Right ventricle myocardium superior (tissue), 1 donor: ENCODE measurements around the gene GIPR. TPM values are rescaled to one million over a fixed set of nuclear protein-coding genes. Genes with fewer than 3 reads are reported as not detected.
A peak's percentile ranks its signal among the peaks of the same experiment; 100 is the strongest.
"Not testable (repeated sequence)": the region's sequence is repeated elsewhere in the genome, so short reads cannot be mapped to it uniquely, and the experiment has no call there.

ENCODE experiments used
- ATAC-seq: fragments of 200-7000 bp; cut with Tn5 transposase; one replicate; pipeline ENCODE4 v1.9.1; 2020; ENCODE audit warnings: mild to moderate bottlenecking; ENCODE audit not compliant: poor library complexity
- DNase-seq: peaks from one replicate; pipeline ENCODE4 v3.0.0-alpha.2; 2020
- intact Hi-C: fragments of 100-400 bp; cut with DNase I; formaldehyde crosslinking; loops from one replicate; pipeline ENCODE4 v1.11.2; 2022
- total RNA-seq: library from RNA; stranded (reverse); fragmentation: NEBNext Ultra II Directional; extraction: Animal tissue kit (Norgen Biotek cat#: 25700); gene quantifications from one replicate; pipeline ENCODE4 v1.2.1, GENCODE V29; 2021
- donor health status: DM: no; HTN: yes; CAD: no; lungs with severe emphysema.

GIPR gene
- total RNA-seq, 1 donor from 2014 or later, result 3.8 TPM

GRCh38 chr19:45681391-45682015 is 13.5 kb downstream of the GIPR start:
- ATAC-seq (peak; percentile 92), DNase-seq (peak; percentile 93)
- intact Hi-C loops, result no loop called here

- DNase-seq (no peak), ATAC-seq (no peak)
- intact Hi-C loops, result no loop called here
These were observed 14.1 kb downstream of the GIPR start for GRCh38 chr19:45682117-45682516.

- DNase-seq (no peak), ATAC-seq (no peak)
- intact Hi-C loops, result no loop called here
These were observed 14.9 kb downstream of the GIPR start for GRCh38 chr19:45682908-45683307.

- ATAC-seq, intact Hi-C loops, DNase-seq: not testable (repeated sequence)
These were observed 17.0 kb downstream of the GIPR start for GRCh38 chr19:45685045-45685444.

- ATAC-seq (no peak), DNase-seq (no peak)
- intact Hi-C loops, result no loop called here
These were observed 19.6 kb downstream of the GIPR start for GRCh38 chr19:45687599-45687998.

- intact Hi-C loops, result no loop called here
- ATAC-seq, result peak; percentile 92
- DNase-seq, result peak; percentile 95
These were observed 23.6 kb downstream of the GIPR start, which contains the start of gene SNRPD2 for GRCh38 chr19:45691516-45692186. Gene SNRPD2, minus strand, starts transcription at chr19:45691953. Its CDS starts 65 bp downstream, at chr19:45691888.

- intact Hi-C loops, result no loop called here
- ATAC-seq (peak; percentile 95), DNase-seq (peak; percentile 97)
These were observed 24.4 kb downstream of the GIPR start, which contains the start of gene QPCTL for GRCh38 chr19:45692187-45693105. Gene QPCTL, plus strand, starts transcription at chr19:45692666. Its CDS starts 38 bp downstream, at chr19:45692704.

GRCh38 chr19:45693106-45693788 is 25.2 kb downstream of the GIPR start:
- intact Hi-C loops, result no loop called here
- ATAC-seq, result peak; percentile 42
- DNase-seq, result peak; percentile 87

GRCh38 chr19:45701676-45702075 is 33.7 kb downstream of the GIPR start:
- ATAC-seq (no peak), DNase-seq (no peak)
- intact Hi-C loops, result no loop called here

GRCh38 chr19:45705115-45705514 is 37.1 kb downstream of the GIPR start:
- ATAC-seq, result no peak
- no peak for DNase-seq
- intact Hi-C loops, result no loop called here

- no peak for ATAC-seq
- intact Hi-C loops, result no loop called here
- DNase-seq, result no peak
These were observed 37.8 kb downstream of the GIPR start for GRCh38 chr19:45705710-45706415.

GRCh38 chr19:45710356-45711130 is 42.5 kb downstream of the GIPR start:
- ATAC-seq (no peak), DNase-seq (no peak)
- intact Hi-C loops, result no loop called here

GRCh38 chr19:45711851-45712698 is 44.1 kb downstream of the GIPR start:
- DNase-seq (no peak), ATAC-seq (no peak)
- intact Hi-C loops, result no loop called here

GRCh38 chr19:45712699-45713067 is 44.7 kb downstream of the GIPR start:
- ATAC-seq (no peak), DNase-seq (no peak)
- intact Hi-C loops, result no loop called here

GRCh38 chr19:45713141-45713540 is 45.1 kb downstream of the GIPR start:
- intact Hi-C loops, result no loop called here
- DNase-seq (no peak), ATAC-seq (no peak)

- intact Hi-C loops, result loop anchor here (5.0 kb wide), 1 partner anchor 52 kb away; the partner anchor contains the start of gene SIX5
- DNase-seq (no peak), ATAC-seq (no peak)
These were observed 47.1 kb downstream of the GIPR start for GRCh38 chr19:45715139-45715538.
